GM21447 (cell line): ENCODE measurements around the gene DPPA4.

ENCODE experiments used
- ATAC-seq: cut with Tn5 transposase; IDR thresholded peaks from one replicate; pipeline ENCODE4 v1.9.1; 2021; ENCODE audit not compliant: unreplicated experiment

DPPA4 gene

DNA sequence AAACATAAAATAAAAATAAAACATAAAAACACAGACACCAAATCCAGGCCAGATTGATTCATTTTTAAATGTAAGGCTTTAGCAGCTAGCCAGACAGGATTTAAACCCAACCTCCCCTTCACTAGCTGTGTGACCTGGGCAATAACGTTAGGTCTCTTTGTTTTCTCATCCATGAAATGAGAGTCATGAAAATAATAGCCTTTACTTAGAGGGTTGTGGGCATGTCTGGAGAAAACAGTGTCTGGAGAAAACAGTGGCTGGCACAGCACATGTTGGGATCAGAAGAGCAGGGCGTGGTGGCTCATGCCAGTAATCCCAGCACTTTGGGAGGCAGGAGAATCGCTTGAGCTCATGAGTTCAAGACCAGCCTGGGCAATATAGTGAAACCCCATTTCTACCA is 1.9 kb upstream of the DPPA4 start:
- no peak for ATAC-seq

DNA sequence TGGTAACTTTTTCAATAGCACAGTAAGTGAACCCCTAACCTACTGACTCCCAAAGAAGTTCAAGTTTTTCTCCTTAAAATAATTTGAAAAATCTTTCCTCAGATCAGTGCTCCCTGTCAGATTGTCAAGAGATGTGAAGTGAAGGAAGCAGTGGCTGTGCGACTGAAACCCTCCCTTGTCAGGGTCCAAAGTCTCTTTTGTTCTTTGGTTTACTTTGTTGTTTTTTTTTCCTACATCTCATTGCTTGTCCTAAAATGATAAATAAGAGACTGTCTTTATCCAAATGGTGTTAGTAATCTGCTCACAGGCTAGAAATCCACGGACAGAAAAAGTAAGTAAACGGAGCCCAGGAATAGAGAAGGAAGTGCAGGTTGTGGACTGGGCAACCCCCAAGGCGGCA is 976 bp upstream of the DPPA4 start:
- ATAC-seq: no peak

DNA sequence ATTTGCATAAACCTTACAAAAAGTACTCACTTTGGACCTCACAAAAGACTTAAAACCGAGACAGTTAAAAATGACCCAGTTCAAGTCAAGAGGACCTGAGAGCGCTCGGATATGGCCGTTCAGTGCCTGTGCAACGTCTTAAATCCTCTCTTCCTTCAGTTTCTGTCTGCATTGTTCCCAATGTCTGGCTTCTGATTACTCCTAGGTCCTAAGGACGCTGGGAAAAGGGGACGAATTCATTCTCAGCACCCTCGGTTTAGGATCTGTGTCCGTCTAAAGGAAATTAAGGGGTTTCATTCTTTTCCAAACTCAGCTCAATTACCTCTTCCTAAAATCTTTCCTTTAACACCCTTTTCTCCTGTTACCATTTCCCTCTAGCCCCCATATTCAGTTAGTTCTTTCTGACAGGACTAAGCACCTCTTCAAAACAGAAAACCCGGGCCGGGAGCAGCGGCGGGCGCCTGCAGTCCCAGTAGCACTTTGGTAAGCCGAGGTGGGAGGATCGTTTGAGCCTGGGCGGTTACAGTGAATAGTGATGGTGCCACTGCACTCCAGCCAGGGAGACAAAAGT is 970 bp downstream of the DPPA4 start:
- no peak for ATAC-seq

DNA sequence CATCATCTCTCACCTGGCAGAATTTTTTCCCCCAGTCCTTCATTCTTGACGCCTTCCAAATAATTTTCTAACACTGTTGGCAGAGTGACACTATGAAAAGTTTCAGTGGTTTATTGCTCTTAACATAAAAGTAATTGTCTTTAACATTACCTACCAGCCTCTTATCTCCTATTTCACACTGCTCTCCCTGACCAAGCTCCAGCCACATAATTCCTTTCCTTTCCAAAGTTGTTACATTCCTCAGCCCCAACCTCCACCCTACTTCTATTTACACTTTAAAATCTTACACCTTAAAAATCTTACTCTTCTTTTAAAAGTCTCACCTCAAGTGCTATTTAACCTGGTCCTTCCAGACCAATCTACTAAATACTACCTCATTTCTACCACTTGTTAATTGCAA is 2.8 kb downstream of the DPPA4 start:
- no peak for ATAC-seq

DNA sequence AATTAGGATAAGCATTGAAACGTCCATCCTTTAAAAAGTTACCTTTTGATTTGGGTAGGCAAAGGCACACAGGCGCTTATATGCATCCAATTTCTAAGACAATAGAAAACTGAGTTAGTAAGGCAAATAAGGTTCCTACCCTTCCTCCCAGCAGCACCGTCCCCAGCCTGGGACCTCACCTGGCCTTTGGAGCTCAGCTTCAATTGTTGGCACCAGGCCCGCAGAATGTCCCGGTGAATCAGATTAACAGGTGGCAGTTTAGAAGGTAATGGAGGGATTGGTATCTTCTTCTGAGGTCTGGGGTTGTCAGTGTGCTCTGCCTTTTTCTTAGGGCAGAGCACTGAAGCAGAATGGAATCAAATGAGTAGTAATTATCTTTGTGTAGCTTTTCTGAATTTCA is 5.7 kb downstream of the DPPA4 start:
- ATAC-seq: no peak

DNA sequence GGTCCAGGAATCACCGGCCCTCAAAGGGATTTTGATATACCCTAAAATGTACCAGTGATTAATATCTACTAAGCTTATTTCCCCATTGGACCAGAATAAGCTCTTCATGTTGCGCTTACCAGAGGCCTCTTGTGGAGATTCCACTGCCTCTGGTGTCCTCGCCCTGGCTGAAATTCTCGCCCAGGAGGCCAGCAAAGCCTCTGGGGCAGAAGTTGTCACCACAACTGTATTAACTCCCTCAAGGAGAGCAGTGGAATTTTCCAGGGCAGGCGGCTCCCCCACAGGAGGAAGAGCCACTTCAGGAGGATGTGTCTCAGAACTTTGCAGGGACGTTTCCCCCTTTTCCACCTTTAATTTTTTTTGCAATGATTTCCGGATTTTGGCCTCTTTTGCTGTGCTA is 6.9 kb downstream of the DPPA4 start:
- no peak for ATAC-seq

DNA sequence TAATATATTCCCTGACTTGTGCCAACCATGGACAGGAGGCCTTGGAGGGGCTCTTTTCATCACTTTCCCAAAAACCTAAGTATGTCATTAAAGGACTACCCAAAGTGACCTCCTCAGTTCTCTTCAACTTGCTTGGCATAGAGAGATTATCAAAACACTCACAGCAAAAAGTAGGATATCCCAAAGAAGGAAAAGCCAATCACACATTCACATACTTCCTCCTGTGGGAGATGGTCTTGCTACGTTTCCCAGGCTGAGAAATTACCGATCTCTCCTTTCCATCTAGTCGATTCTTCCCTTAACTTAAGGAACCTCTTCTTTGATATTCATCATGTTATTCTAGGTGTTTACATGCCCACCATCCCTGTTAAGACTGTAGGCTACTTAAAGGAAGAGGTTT is 9.1 kb downstream of the DPPA4 start:
- ATAC-seq: no peak

DNA sequence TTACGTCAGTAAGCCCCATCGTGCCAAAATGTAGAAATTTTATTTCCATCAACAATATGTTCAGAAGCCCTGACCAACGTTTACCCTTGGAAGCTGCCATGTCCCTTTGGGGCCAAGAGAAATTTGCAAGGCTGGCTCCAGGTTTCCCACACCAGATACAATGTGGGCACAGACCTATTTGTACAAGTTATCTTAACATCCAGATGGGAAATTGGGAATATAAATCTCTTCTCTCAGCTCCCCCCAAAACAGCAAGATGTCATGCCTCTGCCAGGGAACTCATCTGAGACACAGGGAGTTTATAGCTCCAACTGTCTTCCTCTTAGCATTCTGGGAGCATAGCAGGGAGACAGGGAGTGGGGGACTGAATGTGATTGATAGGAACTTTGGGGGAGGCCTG is 11.7 kb downstream of the DPPA4 start:
- no peak for ATAC-seq

DNA sequence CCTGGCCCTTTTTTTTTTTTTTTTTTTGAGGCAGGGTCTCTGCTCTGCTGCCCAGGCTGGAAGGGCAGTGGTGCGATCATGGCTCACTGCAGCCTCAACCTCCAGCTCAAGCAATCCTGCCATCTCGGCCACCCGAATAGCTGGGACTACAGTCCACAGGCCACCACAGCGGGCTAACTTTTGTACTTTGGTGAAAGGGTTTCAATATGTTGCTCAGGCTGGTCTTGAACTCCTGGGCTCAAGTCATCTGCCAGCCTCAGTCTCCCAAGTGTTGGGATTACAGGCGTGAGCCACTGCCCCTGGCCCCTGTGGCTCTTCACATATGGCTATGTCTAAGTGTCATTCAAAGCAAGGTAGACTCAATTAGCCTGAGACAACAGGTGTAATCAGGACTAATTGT is 12.2 kb downstream of the DPPA4 start:
- no peak for ATAC-seq

DNA sequence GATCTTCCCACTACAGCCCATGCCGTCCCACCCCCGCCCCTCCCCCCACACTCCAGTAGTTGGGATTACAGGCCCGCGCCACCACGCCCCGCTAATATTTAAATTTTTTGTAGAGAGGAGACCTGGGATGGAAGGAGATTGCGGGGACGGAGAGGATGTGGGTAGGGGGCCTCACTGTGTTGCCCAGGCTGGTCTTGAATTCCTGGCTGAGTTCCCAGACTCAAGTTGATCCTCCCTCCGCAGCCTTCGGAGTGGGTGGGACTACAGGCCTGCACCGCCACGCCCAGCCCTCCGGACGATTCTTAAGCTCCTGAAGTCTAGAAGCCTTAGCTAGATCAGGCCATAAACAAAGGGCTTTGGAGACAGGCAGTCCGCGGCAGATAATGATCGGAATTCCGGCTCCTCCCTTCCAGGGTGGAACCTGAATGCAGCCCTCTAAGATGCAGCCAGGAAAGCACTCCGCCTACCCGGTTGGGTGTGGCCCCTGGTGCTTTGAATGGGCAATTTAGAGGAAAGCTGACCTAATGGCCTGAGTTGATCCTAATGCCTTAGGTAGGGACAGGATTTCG is 21.1 kb downstream of the DPPA4 start, which contains the start of gene DPPA2:
TSS of gene DPPA2 (minus strand) at position 356 of the 569 bp plus-strand sequence. CDS start 1,975 bp downstream, outside the sequence.
- ATAC-seq: no peak

DNA sequence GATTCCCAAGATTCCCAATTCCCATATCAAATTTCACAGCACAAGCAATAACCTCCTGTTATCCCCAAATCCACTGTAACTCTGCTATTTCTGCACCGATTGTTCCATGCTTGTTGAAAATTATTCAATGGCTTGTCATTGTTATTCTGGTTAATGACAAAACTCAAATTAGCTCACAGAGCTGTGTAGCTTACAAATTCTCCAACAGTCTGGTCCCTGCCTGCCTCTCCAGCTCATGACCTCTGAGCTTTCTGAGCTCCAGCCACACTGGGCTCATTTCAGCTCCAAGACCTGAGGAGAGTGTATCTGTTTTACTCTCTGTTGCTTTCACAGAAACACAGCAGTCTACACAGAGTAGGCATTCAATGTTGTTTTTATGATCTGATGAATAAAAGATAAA is 24.3 kb downstream of the DPPA4 start:
- no peak for ATAC-seq

DNA sequence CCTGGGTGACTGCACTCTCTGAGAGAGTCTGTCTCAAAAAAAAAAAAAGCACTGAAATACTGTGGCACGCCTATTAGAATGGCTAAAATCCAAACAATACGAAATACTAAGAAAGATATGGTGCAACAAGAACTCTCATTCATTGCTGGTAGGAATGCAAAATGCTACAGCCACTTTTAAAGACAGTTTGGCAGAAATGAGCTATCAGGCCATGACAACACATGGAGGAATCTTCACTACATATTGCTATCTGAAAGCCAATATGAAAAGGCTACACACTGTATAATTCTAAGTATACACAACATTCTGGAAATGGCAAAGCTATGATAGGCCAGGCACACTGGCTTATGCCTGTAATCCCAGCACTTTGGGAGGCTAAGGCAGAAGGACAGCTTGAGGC is 39.9 kb downstream of the DPPA4 start:
- no peak for ATAC-seq

DNA sequence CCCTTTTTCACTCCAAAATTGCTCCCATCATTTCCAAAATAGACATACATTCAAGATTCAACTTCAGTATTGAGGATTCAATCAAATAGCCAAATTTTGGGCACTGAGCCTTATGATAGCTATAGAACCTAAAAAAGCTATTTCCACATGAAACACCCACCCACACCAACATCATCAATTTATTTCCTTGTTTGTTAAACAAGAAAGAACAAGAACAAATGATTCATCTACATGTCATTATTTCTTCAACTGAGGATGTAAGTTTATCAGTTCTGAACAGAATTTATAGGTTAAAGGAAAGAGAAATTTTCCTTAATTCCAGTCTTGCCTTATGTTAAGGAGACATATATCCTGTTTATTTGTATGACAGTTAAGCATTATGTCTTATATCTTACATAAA is 53.3 kb downstream of the DPPA4 start:
- ATAC-seq: no peak

DNA sequence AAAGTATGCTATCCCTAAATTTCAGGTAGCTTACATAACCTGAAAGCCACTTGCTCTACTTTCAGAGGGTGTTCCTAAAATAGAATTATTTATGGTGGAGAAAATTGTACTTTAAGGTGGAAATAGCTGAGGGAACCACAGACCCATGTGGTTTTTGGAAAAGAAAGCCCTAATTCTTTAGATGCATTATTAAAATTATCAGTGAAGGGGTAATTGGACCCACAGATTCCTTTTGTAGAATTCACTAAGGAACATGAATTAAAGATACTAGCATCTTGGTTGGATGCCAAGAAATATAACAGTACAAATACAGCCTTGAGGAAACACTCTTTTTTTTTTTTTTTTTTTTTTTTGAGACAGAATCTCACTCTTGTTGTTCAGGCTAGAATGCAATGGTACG is 58.8 kb downstream of the DPPA4 start:
- ATAC-seq: no peak

DNA sequence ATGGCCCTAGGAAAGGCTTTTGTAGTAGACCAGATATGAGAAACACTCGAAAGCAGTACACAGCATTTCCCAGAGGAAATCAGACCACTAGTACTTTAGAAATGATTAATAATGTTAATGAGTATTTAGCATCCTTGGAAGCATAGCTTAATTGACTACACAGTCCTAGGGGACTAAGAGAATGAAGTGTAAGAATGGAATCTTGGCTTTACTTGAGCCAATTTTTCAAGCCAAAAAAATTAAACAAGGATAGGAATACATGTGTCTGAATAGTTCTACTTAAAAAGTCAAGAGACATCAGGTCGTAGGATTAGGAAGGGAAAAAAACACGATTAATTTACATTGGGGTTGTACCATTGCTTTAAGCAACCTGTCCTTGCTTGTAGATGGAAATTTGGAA is 59.2 kb downstream of the DPPA4 start:
- ATAC-seq: no peak
